ELR (cell line): ENCODE measurements around the gene TUBB.
A peak's percentile ranks its signal among the peaks of the same experiment; 100 is the strongest.

Experiments
- DNase-seq: peaks from one replicate; pipeline ENCODE4 v3.0.0-alpha.2; 2015; ENCODE audit warnings: low read depth

Gene TUBB

DNA sequence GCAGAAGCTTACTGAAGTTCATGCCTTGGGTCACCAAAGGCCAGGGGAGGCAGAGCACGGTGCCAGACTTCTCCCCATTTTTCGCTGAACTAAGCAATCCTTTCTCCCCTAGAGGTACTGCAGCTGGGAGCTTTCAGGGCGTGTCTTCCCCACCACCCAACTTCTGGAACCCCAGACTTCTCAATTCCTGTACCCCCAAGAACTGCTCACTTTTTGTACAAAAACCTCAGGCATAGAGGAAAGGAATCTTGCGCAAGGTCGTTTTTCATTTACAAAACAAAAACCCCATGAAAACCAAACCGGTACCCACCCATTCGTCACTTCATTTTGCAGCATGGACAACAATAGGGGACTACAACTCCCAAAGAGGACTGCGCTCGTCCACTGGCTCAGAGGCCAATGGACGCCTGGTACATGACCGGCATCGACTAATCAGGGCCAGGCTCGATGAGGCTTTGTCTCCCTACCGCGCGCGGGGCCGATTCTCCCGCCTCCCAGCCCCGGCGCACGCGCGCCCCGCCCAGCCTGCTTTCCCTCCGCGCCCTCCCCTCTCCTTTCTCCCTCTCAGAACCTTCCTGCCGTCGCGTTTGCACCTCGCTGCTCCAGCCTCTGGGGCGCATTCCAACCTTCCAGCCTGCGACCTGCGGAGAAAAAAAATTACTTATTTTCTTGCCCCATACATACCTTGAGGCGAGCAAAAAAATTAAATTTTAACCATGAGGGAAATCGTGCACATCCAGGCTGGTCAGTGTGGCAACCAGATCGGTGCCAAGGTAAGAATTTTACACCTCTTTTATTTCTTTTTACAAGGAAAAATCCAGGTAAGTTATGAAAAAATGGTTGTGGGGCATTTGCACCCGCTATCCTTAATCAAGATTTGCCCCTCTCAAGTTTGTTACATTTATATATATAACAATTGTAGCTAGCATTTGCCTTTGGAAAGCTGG lies at the start of gene TUBB:
Gene TUBB (plus strand): TSS at position 562 of the 947 bp plus-strand sequence. CDS start 155 bp downstream, at position 717.
- peak; percentile 99 for DNase-seq

DNA sequence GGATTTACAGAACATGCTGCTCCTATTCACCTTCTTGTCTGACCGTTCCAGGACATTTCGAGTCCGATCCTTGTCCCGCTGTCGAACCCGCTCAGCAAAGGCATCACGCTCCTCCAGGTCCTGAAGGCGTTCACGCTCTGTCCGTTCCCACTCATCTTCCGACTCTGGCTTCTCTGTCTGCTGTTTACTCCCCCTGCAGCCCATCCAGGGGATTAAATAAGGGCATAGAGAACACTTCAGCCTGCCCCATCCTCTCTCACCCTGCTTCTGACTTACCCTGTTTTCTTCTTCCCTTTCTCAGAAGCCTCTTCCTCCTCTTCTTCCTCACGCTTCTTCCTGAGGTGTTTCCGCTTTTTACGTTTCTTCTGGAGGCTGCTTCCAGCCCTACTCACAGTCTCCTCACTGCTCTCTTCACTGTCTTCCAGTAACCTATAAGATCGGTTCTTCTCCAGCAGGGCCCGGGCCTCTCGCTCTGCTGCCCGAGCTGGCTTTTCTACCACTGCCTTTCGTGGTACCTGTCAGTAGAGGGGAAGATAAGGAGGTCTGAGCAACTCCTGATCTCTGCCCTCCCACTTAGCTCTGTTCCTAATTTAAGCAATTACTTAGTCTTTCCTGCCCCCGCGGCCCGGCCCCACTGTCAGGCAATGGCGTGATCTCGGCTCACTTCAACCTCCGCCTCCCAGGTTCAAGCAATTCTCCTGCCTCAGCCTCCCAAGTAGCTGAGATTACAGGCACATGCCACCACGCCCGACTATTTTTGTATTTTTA lies 49.2 kb upstream of the TUBB start:
- DNase-seq = no peak

DNA sequence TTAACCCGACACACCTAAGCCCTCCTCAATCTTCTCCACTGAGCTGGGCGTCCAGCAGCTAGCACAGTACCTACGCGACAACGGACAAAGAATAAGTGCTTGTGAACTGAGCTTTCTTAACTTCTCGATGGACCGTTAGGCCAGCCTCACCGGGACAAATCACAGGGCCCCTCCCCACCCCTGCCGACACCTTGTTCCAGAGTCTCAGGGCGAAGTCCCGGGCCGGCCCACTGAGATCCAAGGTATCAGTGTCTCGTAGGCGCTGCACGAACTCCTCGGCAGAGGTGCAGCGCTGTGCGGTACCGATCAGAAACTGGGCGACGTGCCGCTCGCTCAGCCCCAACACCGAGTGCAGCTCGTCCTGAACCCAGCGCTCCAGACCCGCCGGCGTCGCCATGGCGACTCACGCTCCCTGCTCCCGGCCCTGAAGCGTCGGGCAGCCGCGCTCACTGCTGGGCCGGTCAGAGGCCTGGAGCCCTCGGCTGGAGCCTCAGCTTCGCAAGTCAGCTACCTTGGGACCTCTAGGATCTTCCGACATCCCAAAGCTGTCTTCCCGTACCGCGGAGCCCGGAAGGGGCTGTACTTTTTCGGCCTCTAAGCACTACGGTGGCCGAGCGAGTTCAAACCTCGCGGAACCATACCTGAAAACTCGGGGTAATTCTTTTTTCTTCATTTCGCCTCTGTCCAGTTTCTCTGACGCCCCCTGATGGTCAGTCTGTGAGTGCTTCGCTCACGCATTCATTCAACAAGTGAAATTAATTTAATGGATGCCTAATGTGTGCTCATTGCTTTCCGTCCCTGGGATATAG lies 47.5 kb upstream of the TUBB start, which contains the start of gene DHX16:
Gene DHX16 (minus strand): TSS at position 562 of the 809 bp plus-strand sequence. CDS start 165 bp downstream, at position 397.
- peak; percentile 99 for DNase-seq

DNA sequence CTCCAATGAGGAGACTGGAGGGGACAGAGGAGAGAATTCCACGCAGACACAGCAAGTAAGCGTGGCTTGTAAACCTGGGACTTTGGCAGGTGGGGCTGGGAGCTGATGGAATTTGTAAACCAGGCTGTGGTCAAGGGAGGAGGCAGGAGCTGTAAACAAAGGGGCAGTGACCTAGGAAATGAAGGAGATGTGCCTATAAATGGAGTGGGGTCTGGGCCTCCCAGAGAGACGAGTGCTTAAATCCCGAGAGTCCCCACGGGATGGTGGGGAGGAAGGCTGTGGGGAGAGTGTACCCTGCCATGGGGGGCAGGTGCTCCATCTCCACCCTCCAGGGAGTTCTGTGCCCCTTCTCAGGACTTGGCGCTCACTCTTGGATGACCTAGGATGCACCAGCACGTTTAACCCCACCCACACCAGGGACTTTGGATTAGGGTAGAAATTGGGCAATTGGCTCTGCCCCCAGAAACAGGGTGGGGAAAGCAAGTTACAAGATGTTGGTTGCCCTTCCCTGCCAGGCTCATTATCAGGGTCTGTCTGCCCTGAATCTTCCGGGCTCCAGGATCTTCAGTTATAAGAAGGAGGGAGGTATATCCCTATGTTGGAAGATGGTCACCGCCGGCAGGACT lies 43.4 kb upstream of the TUBB start:
- DNase-seq = no peak

DNA sequence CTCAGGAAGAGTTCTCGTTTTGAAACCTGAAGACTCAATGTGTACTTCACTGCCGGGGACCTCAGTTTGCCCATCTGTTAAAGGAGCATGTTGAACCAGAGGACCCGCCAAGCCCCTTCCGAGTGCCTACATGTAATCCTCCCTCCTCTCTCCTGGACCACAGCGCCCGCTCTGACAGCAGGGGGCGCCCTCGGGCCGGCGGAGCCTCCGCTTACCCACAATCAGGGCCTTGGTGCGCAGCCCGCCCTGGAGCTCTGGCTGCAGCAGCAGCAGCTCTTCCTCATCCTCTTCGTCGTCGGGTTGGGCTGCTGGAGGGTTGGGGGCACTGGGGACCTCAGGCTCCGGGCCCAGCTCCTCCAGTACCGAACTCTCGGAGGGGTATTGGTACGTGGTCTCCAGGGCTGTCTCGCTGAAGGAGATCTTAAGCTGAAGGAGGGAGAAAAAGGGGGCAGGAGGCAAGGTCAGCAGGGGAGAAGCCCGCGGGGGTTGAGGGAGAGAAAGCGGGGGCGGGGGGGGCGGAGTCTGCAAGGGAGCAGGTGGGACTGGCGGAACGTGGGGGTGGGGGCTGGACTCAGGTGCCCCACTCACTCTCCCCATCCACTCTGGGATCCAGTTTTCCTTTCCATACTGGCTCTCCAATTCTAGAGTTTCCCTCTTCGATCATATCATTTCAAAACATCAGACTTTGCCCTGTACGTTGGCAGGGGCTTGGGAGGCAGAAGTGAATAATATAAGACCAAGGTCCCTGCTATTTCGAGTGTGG lies 41.0 kb upstream of the TUBB start:
- DNase-seq = peak; percentile 79

DNA sequence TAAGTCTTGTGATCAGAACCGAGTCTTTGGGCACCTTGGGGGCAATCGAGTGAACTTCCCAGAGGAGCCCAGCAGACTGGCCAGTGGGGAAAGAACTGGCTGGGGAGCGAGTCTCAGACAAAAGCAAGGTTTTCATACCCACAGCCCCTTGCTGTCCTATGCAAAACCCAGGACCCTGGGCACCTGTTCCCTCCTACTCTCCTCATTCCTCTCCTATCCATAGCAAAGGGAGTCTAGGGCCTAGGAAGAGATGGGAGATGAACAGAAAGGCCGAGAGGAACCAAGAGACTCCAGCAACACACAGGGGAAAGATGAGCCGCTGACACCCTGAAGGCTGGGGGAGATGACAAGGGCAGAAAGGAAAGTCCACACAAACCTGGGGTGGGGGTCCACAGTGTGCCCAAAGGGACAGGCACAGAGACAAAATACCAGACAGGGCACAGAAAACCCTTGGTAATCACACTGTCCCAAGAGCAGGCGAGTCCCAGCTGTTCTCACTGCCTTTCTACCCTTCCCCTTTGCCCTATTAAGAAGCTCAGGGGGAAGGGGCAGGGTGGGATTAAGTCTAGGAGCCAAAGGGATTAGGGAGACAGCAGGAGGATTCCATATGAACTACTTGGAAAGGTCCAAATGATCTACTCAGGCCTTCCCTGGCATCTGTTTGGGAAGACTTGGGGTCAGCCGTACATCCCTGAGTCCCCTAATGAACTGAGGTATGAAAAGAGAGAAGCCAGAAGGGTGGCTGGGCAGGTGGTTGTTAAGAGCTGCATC lies 40.2 kb upstream of the TUBB start:
- no peak for DNase-seq

DNA sequence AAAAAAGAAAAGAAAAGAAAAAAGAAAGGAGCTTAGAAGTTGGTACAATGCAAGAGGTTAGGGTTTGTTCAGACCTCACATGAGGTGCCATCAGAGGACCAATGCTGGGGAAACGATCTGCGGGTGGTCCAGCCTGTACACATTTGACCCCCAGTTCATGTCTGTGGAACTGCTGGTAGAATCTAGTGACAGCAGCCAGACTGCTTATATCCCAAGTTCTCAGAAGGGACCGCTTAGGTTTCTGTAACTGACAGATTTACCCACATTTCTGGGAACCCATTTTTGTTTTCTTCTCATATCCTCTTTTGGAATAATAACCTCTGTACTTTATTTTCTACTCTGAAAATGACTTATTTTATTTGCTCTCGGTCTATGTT lies 38.4 kb upstream of the TUBB start:
- no peak for DNase-seq

DNA sequence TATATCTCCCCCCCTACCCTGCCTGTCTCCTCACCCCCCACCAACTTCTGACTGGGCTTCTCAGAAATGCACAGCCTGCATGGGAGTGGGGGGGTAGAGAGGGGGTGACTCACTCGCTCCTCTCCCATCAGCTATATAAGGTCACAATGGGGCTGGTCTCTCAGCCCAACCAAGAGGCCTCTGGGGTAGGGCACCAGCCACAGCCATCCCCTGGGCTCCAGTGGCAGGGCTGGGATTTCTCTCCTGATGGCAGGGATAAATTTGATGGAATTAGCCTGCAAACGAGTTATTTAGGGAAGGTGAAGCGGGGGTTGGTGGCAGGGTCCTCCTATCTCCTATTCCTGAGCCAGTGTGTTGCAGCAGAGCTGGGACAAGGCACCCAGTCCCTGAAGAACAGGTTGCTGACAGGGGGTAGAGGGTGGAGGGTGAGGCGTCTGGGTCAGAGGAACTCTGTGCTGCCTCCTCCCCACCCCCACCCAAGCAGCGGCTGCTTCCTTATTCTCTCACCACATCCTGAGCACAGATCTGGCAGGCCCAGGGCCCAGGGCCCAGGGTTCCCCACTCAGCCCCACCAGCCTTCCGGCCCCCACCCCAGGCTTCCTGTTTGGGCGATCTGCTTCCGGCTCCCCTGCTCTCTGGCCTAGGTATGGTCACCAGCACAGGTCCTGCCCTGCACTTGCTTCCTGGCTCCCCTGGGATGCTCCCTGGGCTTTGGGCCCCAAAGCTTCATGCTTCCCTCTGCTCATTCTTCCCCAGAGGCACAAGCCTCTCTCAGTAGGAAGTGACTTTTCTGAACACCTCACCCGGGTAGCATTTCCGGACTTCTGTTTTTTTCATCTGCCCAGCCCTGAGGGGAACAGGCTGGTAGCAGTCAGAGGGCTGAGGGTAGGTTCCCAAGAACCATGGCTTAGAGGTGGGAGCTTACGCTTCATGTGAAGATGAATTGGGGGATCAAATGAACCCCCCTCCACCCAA lies 37.7 kb upstream of the TUBB start:
- DNase-seq = peak; percentile 95

DNA sequence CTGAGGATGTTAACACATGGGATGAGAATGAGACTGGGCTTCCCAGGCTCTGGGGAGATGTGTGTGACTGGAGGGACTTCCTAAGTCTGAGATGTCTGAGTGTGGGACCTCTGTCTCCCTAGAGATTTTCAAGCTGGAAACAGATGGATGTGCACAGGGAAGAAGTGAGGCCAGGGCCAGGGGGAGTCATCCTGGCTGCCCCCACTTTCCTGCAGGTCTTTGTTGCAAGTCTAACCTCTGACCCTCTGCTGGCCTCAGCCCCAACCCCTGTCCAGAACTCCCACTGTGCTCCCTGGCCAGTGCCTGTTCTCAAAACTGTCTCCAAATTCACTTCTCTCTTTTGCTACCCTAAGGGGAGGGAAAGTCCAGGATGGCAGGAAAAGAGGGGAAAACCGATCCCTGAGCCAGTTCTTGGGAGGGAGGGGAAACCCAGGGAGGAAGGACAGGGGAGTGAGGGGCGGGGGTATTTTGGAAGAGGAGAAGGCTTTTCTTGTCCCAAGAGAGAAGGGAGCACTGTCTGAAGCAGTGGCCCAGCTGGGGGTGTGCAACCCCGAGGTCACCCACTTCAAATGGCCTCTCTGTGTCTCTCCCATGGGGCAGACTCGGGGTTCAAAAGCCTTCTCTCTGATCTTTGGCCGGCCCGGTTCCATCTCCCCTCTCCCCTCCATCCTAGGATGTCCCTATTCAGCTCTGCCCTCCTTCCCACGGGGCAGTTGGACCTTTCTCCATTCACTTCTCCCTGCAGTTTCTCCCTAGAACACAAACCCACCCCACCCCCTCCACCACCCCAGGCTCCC lies 36.8 kb upstream of the TUBB start:
- no peak for DNase-seq

DNA sequence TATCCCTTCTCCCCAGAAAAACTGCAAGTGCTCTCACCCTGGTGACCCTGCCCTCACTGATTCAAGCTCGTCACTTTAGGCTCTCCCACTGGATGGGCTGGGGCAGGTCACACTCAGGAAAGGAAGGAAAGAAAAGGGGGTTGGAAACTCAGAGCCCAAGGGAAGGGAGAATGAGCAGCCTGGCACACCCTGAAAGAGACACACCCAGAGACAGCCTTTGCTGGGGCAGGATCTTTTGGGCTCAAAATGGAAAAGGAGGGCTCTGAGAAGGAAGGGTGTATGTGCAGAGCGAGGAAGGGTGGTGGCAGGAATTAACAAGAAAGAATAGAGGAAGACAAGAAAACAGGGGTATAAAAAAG lies 36.2 kb upstream of the TUBB start:
- peak; percentile 45 for DNase-seq

DNA sequence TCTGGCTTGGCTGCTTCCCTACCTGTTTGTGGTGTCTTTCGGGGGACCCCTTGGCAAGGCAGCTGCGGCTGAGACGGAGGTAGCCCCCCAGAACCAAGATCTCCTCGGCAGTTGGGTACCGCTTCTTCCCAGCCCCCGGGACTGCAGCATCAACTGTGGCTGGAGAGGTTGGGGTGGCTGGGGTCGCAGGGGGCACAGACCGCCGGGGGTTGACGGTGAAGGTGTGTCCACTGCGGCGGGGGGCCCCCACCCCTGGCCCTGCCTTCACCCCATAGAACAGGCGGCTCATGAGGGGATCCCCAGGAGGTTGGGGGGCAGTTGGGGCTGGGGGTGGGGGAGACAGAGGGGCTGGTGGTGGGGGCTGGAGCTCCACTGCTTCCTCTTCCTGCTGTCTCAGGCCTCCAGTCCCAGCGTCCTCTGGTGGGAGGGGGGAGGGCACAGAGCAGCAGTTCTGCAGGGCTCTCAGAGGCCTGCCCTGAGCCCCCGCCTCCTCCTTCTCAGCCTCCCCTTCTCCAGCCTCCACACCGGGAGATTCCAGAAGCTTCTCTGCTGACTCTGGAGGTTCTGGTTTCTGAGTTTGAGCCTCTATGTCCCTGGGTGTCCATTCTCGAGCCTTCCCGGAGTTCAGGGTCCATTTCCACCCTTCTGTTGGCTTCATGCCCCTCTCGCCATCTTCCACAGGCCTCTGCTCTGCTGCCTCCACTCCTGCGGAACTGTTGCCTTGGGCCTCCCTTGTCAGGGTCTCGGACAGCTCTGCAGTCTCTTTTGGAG lies 35.6 kb upstream of the TUBB start:
- DNase-seq = peak; percentile 71

DNA sequence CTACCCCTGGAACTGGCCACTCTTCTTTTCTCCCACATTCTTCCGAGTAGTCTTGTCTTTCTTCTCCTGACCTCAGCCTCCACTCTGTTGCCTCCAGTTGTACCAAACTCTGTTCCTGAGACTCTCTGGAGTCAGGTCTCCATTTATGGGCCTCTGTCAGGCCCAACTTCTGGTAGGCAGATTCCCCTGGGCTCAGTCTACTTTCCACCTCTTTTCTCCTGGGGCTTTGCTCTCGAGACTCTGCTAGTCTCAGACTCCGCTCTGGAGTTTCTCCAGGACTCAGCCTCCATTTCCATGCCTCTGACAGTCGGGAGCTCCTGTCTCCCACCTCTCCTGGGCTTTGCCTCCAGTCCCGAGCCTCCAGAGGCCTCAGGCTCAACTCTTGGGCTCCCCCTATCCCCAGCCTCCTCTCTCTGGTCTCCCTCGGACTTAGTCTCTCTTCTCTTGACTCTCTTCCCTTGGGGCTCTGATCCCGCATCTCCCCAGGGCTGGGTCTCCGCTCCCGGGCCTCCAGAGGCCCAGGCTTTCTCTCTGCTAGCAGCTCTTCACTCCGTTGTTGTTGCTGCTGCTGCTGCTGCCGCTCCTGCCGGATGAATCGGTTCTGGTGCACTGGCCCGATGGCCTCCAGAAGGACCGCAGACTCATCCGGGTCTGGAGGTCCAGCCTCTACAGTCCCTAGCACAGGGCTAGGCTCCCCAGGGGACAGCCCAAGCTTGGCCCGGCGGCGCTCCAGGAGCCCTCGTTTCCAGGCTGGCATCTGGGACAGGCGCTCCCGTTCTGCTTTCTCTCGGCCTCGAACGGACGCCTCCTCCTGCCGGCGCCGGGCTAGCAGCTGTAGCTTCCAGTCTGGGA lies 34.8 kb upstream of the TUBB start:
- peak; percentile 70 for DNase-seq

DNA sequence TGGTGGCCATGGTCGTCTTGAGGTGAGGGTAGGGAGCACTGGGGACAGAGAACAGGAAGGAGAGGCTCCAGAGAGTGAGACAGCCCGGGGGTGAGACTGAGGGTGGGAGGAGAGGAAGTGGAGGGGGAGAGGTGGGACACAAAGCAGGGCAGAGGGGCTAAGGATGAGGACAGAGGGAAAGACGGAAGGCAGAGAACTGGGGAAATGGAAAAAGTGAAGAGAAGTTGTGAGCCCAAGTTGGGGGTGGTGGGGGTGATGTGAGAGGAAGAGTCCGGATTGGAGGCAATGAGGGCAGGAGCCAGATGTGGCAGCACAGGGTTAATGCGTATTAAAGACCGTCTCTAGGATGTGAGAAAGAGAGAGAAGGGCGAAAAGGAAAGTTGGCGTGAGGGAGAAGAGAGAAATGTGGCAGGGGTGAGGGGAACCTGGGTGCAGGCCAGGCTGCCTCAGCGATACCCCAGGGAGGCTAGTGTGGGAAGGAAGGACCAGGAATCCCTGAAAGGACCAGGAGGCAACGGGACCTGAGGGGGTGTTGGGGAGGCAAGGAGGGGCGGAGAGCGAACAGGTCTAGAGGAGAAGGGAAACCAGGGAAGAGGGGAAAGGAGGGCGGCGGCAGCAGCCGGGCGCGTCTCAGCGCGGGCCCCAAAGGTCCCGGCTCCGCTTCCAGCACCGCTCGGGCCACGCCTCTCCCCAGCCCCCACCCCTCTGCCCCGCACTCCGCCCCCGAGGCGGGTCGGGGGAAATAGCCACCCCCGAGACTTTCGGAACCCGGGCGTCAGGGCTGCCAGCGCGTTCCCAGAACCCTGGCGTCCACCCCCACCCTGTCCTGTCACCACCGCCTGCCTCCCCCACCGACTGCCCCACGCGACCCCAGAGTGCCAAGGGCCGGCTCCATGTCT lies 33.9 kb upstream of the TUBB start, which contains the start of gene PPP1R18:
Gene PPP1R18 (minus strand): TSS at position 637 of the 899 bp plus-strand sequence. CDS start 627 bp downstream, at position 10.
- DNase-seq = peak; percentile 80

DNA sequence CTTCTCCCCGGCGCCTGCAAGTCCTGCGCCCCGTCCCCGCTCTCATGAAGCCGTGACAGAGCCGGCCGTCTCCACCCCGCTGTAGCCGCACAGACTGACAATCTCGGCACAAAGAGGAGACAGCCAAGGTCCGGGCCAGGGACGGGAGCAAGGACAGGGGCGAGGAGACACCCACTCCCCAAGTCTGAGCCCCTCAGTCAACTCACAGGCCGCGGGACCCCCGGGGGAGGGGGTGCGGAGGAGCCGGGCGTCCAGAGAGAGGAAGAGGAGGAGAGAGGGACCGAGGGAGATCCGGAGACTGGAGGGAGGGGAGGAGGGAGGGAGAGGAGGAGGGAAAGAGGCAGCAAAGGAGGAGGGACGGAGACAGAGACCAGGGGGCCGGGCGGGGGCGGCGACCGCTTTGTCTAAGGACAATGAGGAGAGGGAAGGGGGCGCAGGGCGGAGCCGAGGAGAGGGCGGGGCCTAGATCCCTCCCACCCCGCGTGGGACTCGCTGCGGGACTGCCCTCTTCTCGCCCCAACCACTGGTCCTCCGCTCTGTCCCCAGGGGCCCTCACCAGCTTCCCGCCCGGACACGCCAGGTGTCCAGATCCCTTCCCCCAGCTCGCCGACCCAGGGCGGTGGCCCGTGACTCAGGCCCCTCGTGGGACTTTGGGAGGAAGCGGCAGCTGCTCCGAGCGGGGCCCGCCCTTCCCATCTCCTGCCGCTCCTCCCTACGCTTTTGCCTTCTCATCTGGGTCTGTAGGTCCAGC lies 33.1 kb upstream of the TUBB start:
- DNase-seq = peak; percentile 98
